Smooth muscle cell (in vitro differentiated cells): ENCODE measurements around the gene ANXA5. TPM values are rescaled to one million over a fixed set of nuclear protein-coding genes. Genes with fewer than 3 reads are reported as not detected.
A peak's percentile ranks its signal among the peaks of the same experiment; 100 is the strongest.

Experiments used
- DNase-seq: peaks from one replicate; lab custom pipeline; 2025; ENCODE audit not compliant: unreplicated experiment; lab: John Stamatoyannopoulos, UW
- H2AFZ ChIP-seq: fragments of 200-600 bp; sonication (generic); 2 replicates; pipeline ENCODE4 v1.6.0; 2016; ENCODE audit warnings: antibody characterized with exemption, low read depth, mild to moderate bottlenecking
- H3F3A ChIP-seq: fragments of 200-600 bp; sonication (generic); 2 replicates; pipeline ENCODE4 v1.6.0; 2017; ENCODE audit warnings: antibody characterized with exemption, low read depth
- H3K27ac ChIP-seq: fragments of 200-600 bp; sonication (generic); 2 replicates; pipeline ENCODE4 v1.5.1; 2016; ENCODE audit warnings: low read depth, mild to moderate bottlenecking
- H3K27me3 ChIP-seq: fragments of 200-600 bp; sonication (generic); 2 replicates; pipeline ENCODE4 v1.6.1; 2016; ENCODE audit warnings: low read depth, mild to moderate bottlenecking
- H3K36me3 ChIP-seq: fragments of 200-600 bp; sonication (generic); 2 replicates; pipeline ENCODE4 v1.5.1; 2016; ENCODE audit warnings: low read depth
- H3K4me1 ChIP-seq: fragments of 200-600 bp; sonication (generic); 2 replicates; pipeline ENCODE4 v1.5.1; 2016; ENCODE audit warnings: low read depth
- H3K4me2 ChIP-seq: fragments of 200-600 bp; sonication (generic); 2 replicates; pipeline ENCODE4 v1.6.0; 2016; ENCODE audit warnings: mild to moderate bottlenecking
- H3K4me3 ChIP-seq: fragments of 200-600 bp; sonication (generic); 2 replicates; pipeline ENCODE4 v1.5.1; 2016; ENCODE audit warnings: mild to moderate bottlenecking
- H3K79me2 ChIP-seq: fragments of 200-600 bp; sonication (generic); 2 replicates; pipeline ENCODE4 v1.6.0; 2016; ENCODE audit warnings: low read depth, mild to moderate bottlenecking
- H3K9ac ChIP-seq: fragments of 200-600 bp; sonication (generic); 2 replicates; pipeline ENCODE4 v1.6.0; 2016; ENCODE audit warnings: low read depth
- H3K9me3 ChIP-seq: fragments of 200-600 bp; sonication (generic); replicated peaks from 2 replicates; pipeline ENCODE4 v1.5.1; 2016; ENCODE audit warnings: low read depth
- H4K20me1 ChIP-seq: fragments of 200-600 bp; sonication (generic); 2 replicates; pipeline ENCODE4 v1.6.0; 2016; ENCODE audit warnings: low read depth
- CTCF ChIP-seq: fragments of 200-600 bp; sonication (generic); IDR thresholded peaks from 2 replicates; pipeline ENCODE4 v1.5.1; 2017; ENCODE audit warnings: borderline replicate concordance, mild to moderate bottlenecking, antibody characterized with exemption; ENCODE audit not compliant: insufficient read depth, poor library complexity, severe bottlenecking
- WGBS: methylation state at CpG from one replicate; pipeline ENCODE4 v1.1.7; 2016; ENCODE audit warnings: low lambda C conversion rate; 5-methylcytosine and 5-hydroxymethylcytosine counted together
- polyA plus RNA-seq: library from polyadenylated mRNA; unstranded; fragments of >200 nt; fragmentation: Nextera tagmentation; extraction: Ambion mirVana; gene quantifications from 2 replicates; pipeline ENCODE4 v1.2.1, GENCODE V29; 2016
- total RNA-seq: library from RNA; depleted of rRNA; stranded (reverse); fragments of >200 nt; gene quantifications from 2 replicates; pipeline ENCODE4 v1.2.3, GENCODE V29; 2014

ANXA5 gene
- total and polyA plus RNA-seq, 2 experiments from 2014 or later: 481 to 597 TPM

GRCh38 chr4:121707344-121707743 is 10.6 kb upstream of the ANXA5 start:
- H3K9me3 ChIP-seq: no peaks in the 10 kb centered on the region
- no peak for DNase-seq
- TF ChIP-seq CTCF: no peak
- peaks cover 5% of the 10 kb centered on the region for H3F3A ChIP-seq
- no peaks in the 10 kb centered on the region for H3K27me3 ChIP-seq
- peaks cover 20% of the 10 kb centered on the region for H3K4me1 ChIP-seq
- H3K27ac ChIP-seq: no peak overlapping the region
- H3K79me2 ChIP-seq: no peaks in the 10 kb centered on the region
- peak overlapping the region; percentile 64 for H3K4me2 ChIP-seq
- H3K4me3 ChIP-seq: no peak overlapping the region
- no peak overlapping the region for H2AFZ ChIP-seq
- H4K20me1 ChIP-seq: no peaks in the 10 kb centered on the region
- no peaks in the 10 kb centered on the region for H3K36me3 ChIP-seq
- no peak overlapping the region for H3K9ac ChIP-seq

DNA sequence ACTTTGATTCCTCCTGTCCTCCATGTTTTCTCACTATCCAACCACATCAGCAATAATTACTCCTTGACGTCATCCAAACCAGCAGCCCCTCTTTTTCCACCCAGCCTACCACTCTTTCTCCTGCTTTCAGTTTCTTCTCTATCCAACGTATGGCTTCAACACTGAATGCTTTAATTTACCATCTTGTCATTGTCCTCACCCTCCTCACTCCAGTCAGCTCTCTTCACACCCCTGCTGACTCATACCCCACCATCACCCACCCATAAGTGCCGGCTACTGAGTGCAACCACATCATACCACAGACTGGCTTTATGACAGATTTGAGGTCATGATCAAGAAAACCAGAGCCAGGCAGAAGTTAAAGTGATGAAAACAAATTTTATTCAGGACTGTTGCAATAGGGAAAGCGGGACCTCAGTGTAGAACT is 9.8 kb upstream of the ANXA5 start:
- H3F3A ChIP-seq: peaks cover 4% of the 10 kb centered on the region
- peak; percentile 4 for DNase-seq
- H3K4me2 ChIP-seq: peak overlapping the region; percentile 64
- H3K27me3 ChIP-seq: no peaks in the 10 kb centered on the region
- no peaks in the 10 kb centered on the region for H4K20me1 ChIP-seq
- no peaks in the 10 kb centered on the region for H3K79me2 ChIP-seq
- peaks cover 14% of the 10 kb centered on the region for H3K4me1 ChIP-seq
- H3K27ac ChIP-seq: no peak overlapping the region
- no peaks in the 10 kb centered on the region for H3K36me3 ChIP-seq
- WGBS: 16% methylated on average over 4 of the region's 4 CpGs
- no peak overlapping the region for H2AFZ ChIP-seq
- no peak overlapping the region for H3K4me3 ChIP-seq
- TF ChIP-seq CTCF: no peak
- no peak overlapping the region for H3K9ac ChIP-seq
- no peaks in the 10 kb centered on the region for H3K9me3 ChIP-seq

GRCh38 chr4:121705521-121705920 is 8.7 kb upstream of the ANXA5 start:
- Histone ChIP-seq H2AFZ (no peak overlapping the region), H4K20me1 (no peaks in the 10 kb centered on the region), H3K4me2 (no peak overlapping the region), H3K36me3 (no peaks in the 10 kb centered on the region), H3K27ac (no peak overlapping the region), H3K9me3 (no peaks in the 10 kb centered on the region), H3K79me2 (no peaks in the 10 kb centered on the region), H3K4me1 (peaks cover 4% of the 10 kb centered on the region), H3K9ac (no peak overlapping the region), H3K27me3 (no peaks in the 10 kb centered on the region), H3K4me3 (no peak overlapping the region), H3F3A (peaks cover under 1% of the 10 kb centered on the region)
- no peak for TF ChIP-seq CTCF
- DNase-seq: no peak
- WGBS: 88% methylated on average over 6 of the region's 6 CpGs

- no peak for TF ChIP-seq CTCF
- Histone ChIP-seq H4K20me1 (no peaks in the 10 kb centered on the region), H3K79me2 (no peaks in the 10 kb centered on the region), H2AFZ (no peak overlapping the region), H3K27me3 (no peaks in the 10 kb centered on the region), H3K9me3 (no peaks in the 10 kb centered on the region), H3K4me2 (no peak overlapping the region), H3K36me3 (no peaks in the 10 kb centered on the region), H3F3A (no peaks in the 10 kb centered on the region), H3K9ac (no peak overlapping the region), H3K4me3 (no peak overlapping the region), H3K4me1 (peaks cover 6% of the 10 kb centered on the region), H3K27ac (no peak overlapping the region)
- DNase-seq: no peak
- WGBS: 99% methylated on average over 4 of the region's 4 CpGs
Observed at GRCh38 chr4:121702136-121702535, 5.4 kb upstream of the ANXA5 start.
